Mesendoderm (in vitro differentiated cells): Measurements from ENCODE around the gene RBM41.

Experiments
- DNase-seq: peaks from one replicate; pipeline ENCODE4 v3.0.0; 2013
- H2AK5ac ChIP-seq: 2 replicates; pipeline ENCODE4 v1.6.1; 2013; ENCODE audit warnings: low read length, inconsistent platforms
- H2BK120ac ChIP-seq: 2 replicates; pipeline ENCODE4 v1.6.1; 2013; ENCODE audit warnings: low read depth, mild to moderate bottlenecking, low read length, moderate library complexity, mixed read lengths
- H2BK15ac ChIP-seq: replicated peaks from 2 replicates; pipeline ENCODE4 v1.6.1; 2013; ENCODE audit warnings: low read depth, mild to moderate bottlenecking, moderate library complexity
- H2BK5ac ChIP-seq: 2 replicates; pipeline ENCODE4 v1.6.1; 2013; ENCODE audit warnings: low read length, inconsistent platforms
- H3K18ac ChIP-seq: 2 replicates; pipeline ENCODE4 v1.6.1; 2013; ENCODE audit warnings: mild to moderate bottlenecking, low read length, mixed read lengths
- H3K23ac ChIP-seq: one replicate; pipeline ENCODE4 v1.6.1; 2013; ENCODE audit warnings: low read length
- H3K27ac ChIP-seq: 2 replicates; pipeline ENCODE4 v1.5.1; 2013; ENCODE audit warnings: low read depth, mild to moderate bottlenecking, inconsistent platforms, low read length, moderate library complexity
- H3K27me3 ChIP-seq: 2 replicates; pipeline ENCODE4 v1.6.1; 2013; ENCODE audit warnings: low read length, control low read depth, mild to moderate bottlenecking, inconsistent platforms; ENCODE audit not compliant: insufficient read depth, poor library complexity
- H3K36me3 ChIP-seq: 2 replicates; pipeline ENCODE4 v1.6.1; 2013; ENCODE audit warnings: low read length, inconsistent platforms; ENCODE audit not compliant: control insufficient read depth, insufficient read depth
- H3K4ac ChIP-seq: one replicate; pipeline ENCODE4 v1.6.1; 2013; ENCODE audit warnings: low read depth, mild to moderate bottlenecking, low read length, moderate library complexity
- H3K4me1 ChIP-seq: 2 replicates; pipeline ENCODE4 v1.6.1; 2013; ENCODE audit warnings: low read depth, low read length, inconsistent platforms; ENCODE audit not compliant: control insufficient read depth
- H3K4me2 ChIP-seq: 2 replicates; pipeline ENCODE4 v1.6.1; 2013; ENCODE audit warnings: low read length
- H3K4me3 ChIP-seq: 2 replicates; pipeline ENCODE4 v1.5.1; 2013; ENCODE audit warnings: mild to moderate bottlenecking, low read length
- H3K56ac ChIP-seq: one replicate; pipeline ENCODE4 v1.6.1; 2013; ENCODE audit warnings: low read length
- H3K79me1 ChIP-seq: 2 replicates; pipeline ENCODE4 v1.6.1; 2013; ENCODE audit warnings: low read length, inconsistent platforms
- H3K79me2 ChIP-seq: 2 replicates; pipeline ENCODE4 v1.6.1; 2013; ENCODE audit warnings: mild to moderate bottlenecking, low read length; ENCODE audit not compliant: control insufficient read depth, insufficient read depth
- H3K9ac ChIP-seq: 2 replicates; pipeline ENCODE4 v1.6.1; 2013; ENCODE audit warnings: low read length, inconsistent platforms
- H4K5ac ChIP-seq: one replicate; pipeline ENCODE4 v1.6.1; 2013; ENCODE audit warnings: low read length
- H4K8ac ChIP-seq: one replicate; pipeline ENCODE4 v1.6.1; 2013; ENCODE audit warnings: low read depth, mild to moderate bottlenecking, control low read depth, low read length, moderate library complexity
- WGBS: extraction: QIAGEN DNeasy Blood & Tissue Kit; methylation state at CpG from one replicate; pipeline ENCODE4 v1.1.7; 2013; ENCODE audit warnings: low lambda C conversion rate, missing lambda C conversion rate; ENCODE audit not compliant: insufficient coverage; ENCODE audit errors: extremely low coverage; 5-methylcytosine and 5-hydroxymethylcytosine counted together

The RBM41 gene

GRCh38 chrX:107154787-107155620 is 36.4 kb upstream of the RBM41 start:
- no peak overlapping the region for H4K8ac ChIP-seq
- H2BK15ac ChIP-seq, result no peak overlapping the region
- H3K4me2 ChIP-seq, result no peak overlapping the region
- no CpG with 5 or more reads among the region's 6 CpGs for WGBS
- H2AK5ac ChIP-seq, result no peak overlapping the region
- H4K5ac ChIP-seq, result no peak overlapping the region
- H3K23ac ChIP-seq, result no peak overlapping the region
- H3K4ac ChIP-seq, result no peak overlapping the region
- no peak overlapping the region for H3K9ac ChIP-seq
- H2BK5ac ChIP-seq, result no peak overlapping the region
- H3K4me1 ChIP-seq, result no peaks in the 10 kb centered on the region
- DNase-seq, result peak; percentile 6
- H3K79me2 ChIP-seq, result no peaks in the 10 kb centered on the region
- no peak overlapping the region for H2BK120ac ChIP-seq
- H3K56ac ChIP-seq, result peak overlapping the region; percentile 25
- H3K4me3 ChIP-seq, result no peak overlapping the region
- no peaks in the 10 kb centered on the region for H3K36me3 ChIP-seq
- H3K27me3 ChIP-seq, result no peaks in the 10 kb centered on the region
- H3K27ac ChIP-seq, result no peak overlapping the region
- H3K18ac ChIP-seq, result no peak overlapping the region
- no peaks in the 10 kb centered on the region for H3K79me1 ChIP-seq

- H3K4me2 ChIP-seq, result no peak overlapping the region
- no peaks in the 10 kb centered on the region for H3K27me3 ChIP-seq
- H4K5ac ChIP-seq, result no peak overlapping the region
- WGBS, result no CpG with 5 or more reads among the region's 5 CpGs
- no peak overlapping the region for H3K9ac ChIP-seq
- no peak overlapping the region for H2BK120ac ChIP-seq
- no peaks in the 10 kb centered on the region for H3K79me2 ChIP-seq
- H4K8ac ChIP-seq, result no peak overlapping the region
- no peak overlapping the region for H3K4ac ChIP-seq
- no peaks in the 10 kb centered on the region for H3K4me1 ChIP-seq
- DNase-seq, result no peak
- H3K18ac ChIP-seq, result no peak overlapping the region
- H3K36me3 ChIP-seq, result no peaks in the 10 kb centered on the region
- no peak overlapping the region for H2BK5ac ChIP-seq
- H3K56ac ChIP-seq, result no peak overlapping the region
- no peak overlapping the region for H2BK15ac ChIP-seq
- no peak overlapping the region for H3K4me3 ChIP-seq
- H3K27ac ChIP-seq, result no peak overlapping the region
- no peaks in the 10 kb centered on the region for H3K79me1 ChIP-seq
- no peak overlapping the region for H3K23ac ChIP-seq
- no peak overlapping the region for H2AK5ac ChIP-seq
These were observed 34.4 kb upstream of the RBM41 start for GRCh38 chrX:107153005-107153404.

- Histone ChIP-seq H2BK15ac (no peak overlapping the region), H3K79me2 (no peaks in the 10 kb centered on the region), H3K4ac (no peak overlapping the region), H3K4me3 (no peak overlapping the region), H3K56ac (no peak overlapping the region), H3K4me2 (no peak overlapping the region), H3K4me1 (no peaks in the 10 kb centered on the region), H3K23ac (no peak overlapping the region), H3K36me3 (no peaks in the 10 kb centered on the region), H2BK5ac (no peak overlapping the region), H2BK120ac (no peak overlapping the region), H2AK5ac (no peak overlapping the region), H3K27ac (no peak overlapping the region), H3K27me3 (no peaks in the 10 kb centered on the region), H4K8ac (no peak overlapping the region), H3K9ac (no peak overlapping the region), H4K5ac (no peak overlapping the region), H3K18ac (no peak overlapping the region), H3K79me1 (no peaks in the 10 kb centered on the region)
- DNase-seq, result no peak
These were observed 28.0 kb upstream of the RBM41 start for GRCh38 chrX:107146670-107147069.

- H4K8ac ChIP-seq, result no peak overlapping the region
- H3K9ac ChIP-seq, result no peak overlapping the region
- no peaks in the 10 kb centered on the region for H3K79me2 ChIP-seq
- no peak overlapping the region for H2BK15ac ChIP-seq
- H3K56ac ChIP-seq, result no peak overlapping the region
- no peak overlapping the region for H3K27ac ChIP-seq
- H3K36me3 ChIP-seq, result no peaks in the 10 kb centered on the region
- no peak overlapping the region for H3K4ac ChIP-seq
- H3K4me1 ChIP-seq, result no peaks in the 10 kb centered on the region
- H3K27me3 ChIP-seq, result no peaks in the 10 kb centered on the region
- H2AK5ac ChIP-seq, result no peak overlapping the region
- WGBS, result no CpG with 5 or more reads among the region's 1 CpG
- H2BK5ac ChIP-seq, result no peak overlapping the region
- no peak overlapping the region for H3K23ac ChIP-seq
- H3K79me1 ChIP-seq, result no peaks in the 10 kb centered on the region
- DNase-seq, result no peak
- H3K18ac ChIP-seq, result no peak overlapping the region
- no peak overlapping the region for H4K5ac ChIP-seq
- no peak overlapping the region for H3K4me2 ChIP-seq
- no peak overlapping the region for H3K4me3 ChIP-seq
- no peak overlapping the region for H2BK120ac ChIP-seq
These were observed 17.3 kb upstream of the RBM41 start for GRCh38 chrX:107135965-107136307.

GRCh38 chrX:107135049-107135964 is 16.7 kb upstream of the RBM41 start:
- Histone ChIP-seq H3K27ac (no peak overlapping the region), H4K5ac (no peak overlapping the region), H3K79me1 (no peaks in the 10 kb centered on the region), H2AK5ac (no peak overlapping the region), H3K4me3 (no peak overlapping the region), H3K56ac (no peak overlapping the region), H3K9ac (no peak overlapping the region), H4K8ac (no peak overlapping the region), H3K4me2 (no peak overlapping the region), H3K4me1 (no peaks in the 10 kb centered on the region), H3K23ac (no peak overlapping the region), H2BK15ac (no peak overlapping the region), H3K4ac (no peak overlapping the region), H3K79me2 (no peaks in the 10 kb centered on the region), H2BK5ac (no peak overlapping the region), H3K36me3 (no peaks in the 10 kb centered on the region), H3K27me3 (no peaks in the 10 kb centered on the region), H2BK120ac (no peak overlapping the region), H3K18ac (no peak overlapping the region)
- WGBS, result no CpG with 5 or more reads among the region's 5 CpGs
- DNase-seq, result no peak
